G401 (cell line): ENCODE results near the gene MTHFD1L. TPM values are rescaled to one million over a fixed set of nuclear protein-coding genes. Genes with fewer than 3 reads are reported as not detected.
A peak's percentile ranks its signal among the peaks of the same experiment; 100 is the strongest.

ENCODE experiments used
- DNase-seq: peaks from one replicate; pipeline ENCODE4 v3.0.0-alpha.2; 2015; ENCODE audit warnings: low spot score
- in situ Hi-C: cut with HindIII; loops from 2 replicates; pipeline ENCODE4 v1.10.0; 2016; ENCODE audit warnings: low sequenced_read_pairs, mixed read lengths
- total RNA-seq: library from RNA; depleted of rRNA; stranded (reverse); fragments of >200 nt; shearing (Covaris generic); gene quantifications from 2 replicates; pipeline ENCODE4 v1.2.3, GENCODE V29; 2014

Gene MTHFD1L
- total RNA-seq, 1 experiment from 2014 or later = 59.6 TPM

- no peak for DNase-seq
- in situ Hi-C loops = loop anchor here (25.0 kb wide), 1 partner anchor 118 kb away; no protein-coding TSS in a partner anchor
Observed at GRCh38 chr6:150894191-150894744, 28.8 kb downstream of the MTHFD1L start.

- peak; percentile 94 for DNase-seq
- in situ Hi-C loops = loop anchor here (25.0 kb wide), 1 partner anchor 117 kb away; no protein-coding TSS in a partner anchor
Observed at GRCh38 chr6:150894935-150895552, 29.5 kb downstream of the MTHFD1L start.

GRCh38 chr6:150895928-150896632 lies 30.6 kb downstream of the MTHFD1L start:
- in situ Hi-C loops = loop anchor here (25.0 kb wide), 1 partner anchor 116 kb away; no protein-coding TSS in a partner anchor
- DNase-seq = peak; percentile 31

GRCh38 chr6:150897400-150897943 lies 32.0 kb downstream of the MTHFD1L start:
- in situ Hi-C loops = loop anchor here (25.0 kb wide), 1 partner anchor 115 kb away; no protein-coding TSS in a partner anchor
- no peak for DNase-seq

- in situ Hi-C loops = loop anchor here (25.0 kb wide), 1 partner anchor 114 kb away; no protein-coding TSS in a partner anchor
- DNase-seq = no peak
Observed at GRCh38 chr6:150898399-150899170, 33.1 kb downstream of the MTHFD1L start.

- in situ Hi-C loops = loop anchor here (25.0 kb wide), 1 partner anchor 113 kb away; no protein-coding TSS in a partner anchor
- no peak for DNase-seq
Observed at GRCh38 chr6:150899231-150899630, 33.7 kb downstream of the MTHFD1L start.

- no peak for DNase-seq
- in situ Hi-C loops = no loop called here
Observed at GRCh38 chr6:150900049-150900448, 34.5 kb downstream of the MTHFD1L start.

GRCh38 chr6:150902142-150902776 lies 36.8 kb downstream of the MTHFD1L start:
- in situ Hi-C loops = no loop called here
- no peak for DNase-seq

GRCh38 chr6:150905769-150906168 lies 40.3 kb downstream of the MTHFD1L start:
- in situ Hi-C loops = no loop called here
- no peak for DNase-seq

GRCh38 chr6:150906641-150907326 lies 41.3 kb downstream of the MTHFD1L start:
- DNase-seq = no peak
- in situ Hi-C loops = no loop called here

GRCh38 chr6:150907383-150907782 lies 41.9 kb downstream of the MTHFD1L start:
- no peak for DNase-seq
- in situ Hi-C loops = no loop called here

- in situ Hi-C loops = no loop called here
- no peak for DNase-seq
Observed at GRCh38 chr6:150908901-150909300, 43.4 kb downstream of the MTHFD1L start.

GRCh38 chr6:150910561-150910960 lies 45.1 kb downstream of the MTHFD1L start:
- no peak for DNase-seq
- in situ Hi-C loops = no loop called here

GRCh38 chr6:150914372-150914771 lies 48.9 kb downstream of the MTHFD1L start:
- in situ Hi-C loops = no loop called here
- DNase-seq = no peak

- in situ Hi-C loops = no loop called here
- no peak for DNase-seq
Observed at GRCh38 chr6:150915131-150915879, 49.8 kb downstream of the MTHFD1L start.

- DNase-seq = no peak
- in situ Hi-C loops = no loop called here
Observed at GRCh38 chr6:150915880-150916265, 50.4 kb downstream of the MTHFD1L start.

- DNase-seq = no peak
Observed at GRCh38 chr6:150919938-150920337, 54.4 kb downstream of the MTHFD1L start.

GRCh38 chr6:150922137-150922536 lies 56.6 kb downstream of the MTHFD1L start:
- in situ Hi-C loops = no loop called here
- no peak for DNase-seq

More at GRCh38 chr6:150919938-150920337, 54.4 kb downstream of the MTHFD1L start:
- in situ Hi-C loops = no loop called here
